Suppressor macrophage treated with lipopolysaccharide for 4 hours (primary cell): Measurements from ENCODE around the gene THOC2.
"Not testable (repeated sequence)": the region's sequence is repeated elsewhere in the genome, so short reads cannot be mapped to it uniquely, and the experiment has no call there.

Experiments
- DNase-seq: peaks from one replicate; pipeline ENCODE4 v3.0.0-alpha.2; 2020

The THOC2 gene

GRCh38 chrX:123732670-123733363, at the start of gene THOC2:
TSS of gene THOC2 (minus strand) at chrX:123733052. CDS start at chrX:123733022, 30 bp downstream.
- peak; percentile 90 for DNase-seq

DNA sequence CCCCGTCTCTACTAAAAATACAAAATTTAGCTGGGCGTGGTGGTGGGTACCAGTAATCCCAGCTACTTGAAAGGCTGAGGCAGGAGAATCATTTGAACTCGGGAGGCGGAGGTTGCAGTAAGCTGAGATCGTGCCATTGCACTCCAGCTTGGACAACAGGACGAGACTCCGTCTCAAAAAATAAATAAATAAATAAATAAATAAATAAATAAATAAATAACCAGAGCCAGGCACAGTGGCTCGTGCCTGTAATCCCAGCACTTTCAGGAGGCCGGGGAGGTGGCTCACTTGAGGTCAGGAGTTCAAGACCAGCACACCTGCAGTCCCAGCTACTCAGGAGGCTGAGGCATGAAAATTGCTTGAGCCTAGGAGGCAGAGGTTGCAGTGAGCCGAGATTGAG, 48.9 kb upstream of the THOC2 start:
- not testable (repeated sequence) for DNase-seq

DNA sequence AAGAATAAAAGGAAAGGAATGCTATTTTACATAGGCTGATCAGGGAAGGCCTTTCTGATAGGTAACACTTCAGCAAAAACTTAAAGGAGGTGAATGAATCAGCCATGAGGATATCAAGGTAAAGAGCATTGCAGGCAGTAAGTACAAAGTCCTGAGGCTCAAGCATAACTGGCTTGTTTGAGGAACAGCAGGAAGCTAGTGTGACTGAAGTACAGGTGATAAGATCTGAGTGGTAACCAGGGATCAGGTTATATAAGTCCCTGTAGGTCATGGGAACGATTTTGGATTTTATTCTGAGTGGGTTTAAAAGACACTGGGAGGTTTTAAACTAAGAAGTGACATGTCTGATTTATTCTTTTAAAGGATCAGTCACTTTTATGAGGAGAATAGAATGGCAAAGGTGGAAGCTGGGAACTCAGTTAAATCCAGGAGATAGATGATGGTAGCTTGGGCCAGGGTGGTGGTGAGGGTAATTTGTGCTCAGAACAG, 47.1 kb upstream of the THOC2 start:
- DNase-seq, result no peak

GRCh38 chrX:123773258-123773988, 40.6 kb upstream of the THOC2 start:
- peak; percentile 12 for DNase-seq

- no peak for DNase-seq
Measured at GRCh38 chrX:123771449-123772064, 38.7 kb upstream of the THOC2 start.

- peak; percentile 87 for DNase-seq
Measured at GRCh38 chrX:123764967-123765871, 32.4 kb upstream of the THOC2 start.

GRCh38 chrX:123759849-123760248, 27.0 kb upstream of the THOC2 start:
- DNase-seq, result not testable (repeated sequence)

DNA sequence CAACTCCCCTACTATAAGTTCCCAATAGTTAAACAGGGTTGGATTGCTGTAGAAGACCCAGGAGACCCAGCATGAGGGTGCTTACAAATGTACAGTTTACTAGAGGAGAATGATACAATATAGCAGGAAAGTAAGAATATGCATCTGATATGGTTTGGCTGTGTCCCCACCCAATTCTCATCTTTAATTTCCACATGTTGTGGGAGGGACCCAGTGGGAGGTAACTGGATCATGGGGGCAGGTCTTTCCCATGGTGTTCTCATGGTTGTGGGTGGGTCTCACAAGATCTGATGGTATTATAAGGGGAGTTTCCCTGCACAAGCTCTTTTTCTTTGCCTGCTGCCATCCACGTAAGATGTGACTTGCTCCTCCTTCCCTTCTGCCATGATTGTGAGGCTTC, 24.9 kb upstream of the THOC2 start:
- not testable (repeated sequence) for DNase-seq

DNA sequence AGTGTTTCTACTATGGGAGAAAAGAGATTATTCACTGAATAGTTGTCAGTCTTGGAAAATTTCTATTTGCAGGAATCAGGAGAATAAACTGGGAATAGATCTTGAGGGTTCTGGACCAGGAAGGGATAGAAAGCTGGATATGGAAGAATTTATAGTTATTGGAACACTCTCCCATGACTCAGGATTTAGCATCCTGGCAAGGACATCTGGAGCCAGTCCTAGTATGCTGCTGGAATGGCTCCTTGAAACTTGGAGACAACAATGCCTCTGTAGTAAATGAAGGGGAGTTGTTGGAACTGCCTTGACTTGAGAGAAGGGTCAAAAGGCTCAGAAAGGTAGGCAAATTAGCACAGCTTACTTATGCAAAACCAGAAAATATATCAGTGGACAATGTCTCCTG, 23.5 kb upstream of the THOC2 start:
- no peak for DNase-seq

DNA sequence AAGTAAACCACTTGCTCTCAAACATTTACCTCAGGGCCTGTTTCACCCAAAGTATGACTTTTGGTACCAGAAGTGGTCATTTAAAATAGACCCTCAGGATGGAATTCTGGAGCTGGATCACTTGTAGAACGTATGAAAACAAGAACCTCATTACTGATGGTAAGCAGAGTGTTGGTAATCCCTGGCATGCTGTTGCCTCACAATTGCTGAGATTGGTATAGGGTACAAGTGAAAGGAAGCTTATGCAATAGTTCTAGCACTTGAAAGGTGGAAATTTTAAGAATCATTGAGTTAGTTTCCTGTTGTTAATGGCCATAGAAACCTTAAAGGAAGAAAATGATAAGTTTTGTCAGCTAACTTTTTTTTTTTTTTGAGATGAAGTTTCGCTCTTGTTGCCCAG, 22.3 kb upstream of the THOC2 start:
- DNase-seq, result no peak

DNA sequence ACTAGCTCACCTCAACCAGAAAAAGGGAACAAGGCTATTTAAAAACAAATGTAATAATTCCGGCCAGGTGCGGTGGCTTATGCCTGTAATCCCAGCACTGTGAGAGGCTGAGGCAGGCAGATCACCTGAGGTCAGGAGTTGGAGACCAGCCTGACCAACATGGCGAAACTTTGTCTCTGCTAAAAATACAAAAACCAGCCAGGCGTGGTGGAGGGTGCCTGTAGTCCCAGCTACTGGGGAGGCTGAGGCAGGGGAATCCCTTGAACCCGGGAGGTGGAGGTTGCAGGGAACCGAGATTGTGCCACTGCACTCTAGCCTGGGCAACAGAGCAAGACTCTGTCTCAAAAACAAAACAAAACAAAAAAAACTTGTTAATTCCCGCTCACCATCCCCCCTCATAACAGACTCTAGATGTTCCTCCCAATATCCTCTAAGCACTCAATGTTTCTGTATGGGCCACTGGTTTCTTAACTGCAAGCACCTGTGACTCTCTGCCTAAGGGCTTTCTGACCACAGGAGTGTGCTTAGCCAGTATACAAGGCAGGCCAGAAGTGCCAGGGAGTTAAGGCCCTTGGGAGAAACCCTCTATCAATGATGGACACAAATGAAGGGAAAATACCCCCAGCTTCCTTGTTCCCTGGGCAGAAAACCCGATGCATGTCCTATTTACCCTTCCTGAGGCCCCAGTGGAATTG, 21.0 kb upstream of the THOC2 start:
- DNase-seq, result no peak

- no peak for DNase-seq
Measured at GRCh38 chrX:123749643-123750042, 16.8 kb upstream of the THOC2 start.

DNA sequence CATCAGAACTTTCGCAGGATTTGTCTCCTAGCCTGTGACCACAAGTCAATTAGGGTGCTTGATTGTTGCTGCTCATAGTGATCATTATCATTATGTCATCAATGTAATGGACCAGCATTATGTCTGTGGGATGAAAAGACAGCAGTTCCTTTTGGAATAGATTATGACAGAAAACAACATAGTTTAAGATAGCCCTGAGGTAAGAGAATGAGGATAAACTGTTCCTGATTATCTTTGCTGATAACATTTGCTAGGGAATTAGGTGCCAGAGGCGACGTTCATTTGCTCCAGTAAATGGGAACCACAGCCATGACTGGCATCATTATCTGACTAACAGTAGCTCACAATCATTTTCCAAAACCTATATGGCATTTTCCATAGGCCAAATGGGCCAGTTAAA, 12.7 kb upstream of the THOC2 start:
- no peak for DNase-seq

- no peak for DNase-seq
Measured at GRCh38 chrX:123743312-123743711, 10.5 kb upstream of the THOC2 start.

DNA sequence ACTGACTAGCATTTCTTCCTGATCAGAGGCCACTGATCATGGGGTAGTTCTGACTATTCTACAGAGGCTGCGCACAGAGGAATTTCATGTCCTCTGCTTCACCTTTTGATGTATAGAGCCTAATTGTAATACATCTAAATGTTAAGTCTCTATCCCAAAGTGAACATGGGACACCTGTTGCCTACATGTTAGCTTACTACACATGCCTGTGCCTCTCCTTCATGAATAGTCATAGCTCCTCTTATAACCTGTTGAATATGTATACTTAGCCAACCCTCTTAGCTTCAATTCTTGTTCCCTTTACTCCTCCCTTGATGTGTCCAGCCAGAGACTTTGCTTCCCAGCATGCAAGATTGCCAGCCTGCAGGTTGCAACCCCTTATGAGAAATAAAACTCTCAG, 9.6 kb upstream of the THOC2 start:
- no peak for DNase-seq

GRCh38 chrX:123740536-123740935, 7.7 kb upstream of the THOC2 start:
- DNase-seq, result peak; percentile 40

GRCh38 chrX:123740006-123740405, 7.2 kb upstream of the THOC2 start:
- DNase-seq, result no peak

GRCh38 chrX:123739474-123739873, 6.6 kb upstream of the THOC2 start:
- no peak for DNase-seq

DNA sequence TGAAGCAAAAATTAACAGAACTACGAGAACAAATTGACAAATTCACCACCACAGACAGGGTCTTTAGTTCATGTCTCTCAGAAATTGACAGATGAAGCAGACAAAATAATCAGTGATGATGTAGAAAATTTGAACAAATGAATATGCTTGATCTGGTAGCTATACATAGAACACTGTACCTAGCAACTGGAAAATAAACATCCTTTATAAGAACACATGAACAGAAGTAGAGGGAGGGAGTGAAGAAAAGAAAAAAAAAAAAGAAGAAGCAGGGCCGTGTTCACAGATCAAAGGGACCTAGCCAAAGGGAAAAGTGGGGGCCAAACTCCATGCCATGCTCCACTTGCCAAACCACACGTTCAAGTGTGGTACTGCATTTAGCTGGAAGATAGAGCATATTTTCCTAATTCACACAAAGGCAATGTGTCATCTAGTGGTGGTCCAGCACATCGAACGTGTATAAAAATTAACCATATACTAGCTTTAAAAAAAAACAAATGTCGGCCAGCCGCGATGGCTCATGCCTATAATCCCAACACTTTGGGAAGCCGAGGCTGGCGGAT, 5.6 kb upstream of the THOC2 start:
- no peak for DNase-seq

DNA sequence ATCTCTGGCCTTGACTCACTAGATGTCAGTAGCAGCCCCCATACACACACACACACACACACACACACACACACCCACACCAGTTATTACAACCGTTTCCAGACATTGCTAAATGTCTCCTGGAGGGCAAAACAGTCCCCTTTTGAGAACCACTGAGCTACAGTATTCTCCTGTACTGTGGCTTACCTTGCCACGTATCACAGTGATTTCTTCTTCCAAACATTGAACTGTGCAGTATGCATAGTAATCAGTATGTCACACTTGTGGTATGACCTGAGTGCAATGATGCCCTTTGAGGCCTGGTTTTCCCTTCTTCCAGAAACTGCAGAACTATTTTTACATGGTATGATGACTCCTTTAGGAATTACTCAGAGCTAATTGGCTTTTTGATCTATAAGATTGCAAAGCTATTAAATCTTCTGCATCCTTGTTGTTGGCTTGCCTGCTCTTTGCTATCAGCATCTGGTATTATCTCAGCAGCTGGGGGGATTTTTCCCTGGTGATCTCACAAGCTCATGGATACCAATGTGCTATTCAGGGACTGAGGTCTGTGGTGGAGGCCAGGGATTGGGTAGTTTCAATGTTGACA, 3.6 kb upstream of the THOC2 start:
- DNase-seq, result peak; percentile 12

- DNase-seq, result not testable (repeated sequence)
Measured at GRCh38 chrX:123735137-123735536, 2.3 kb upstream of the THOC2 start.
